Mononuclear cell (primary cell): ENCODE results near the gene NALCN. TPM values are rescaled to one million over a fixed set of nuclear protein-coding genes. Genes with fewer than 3 reads are reported as not detected.

ENCODE experiments used
- H3K27me3 ChIP-seq: 2 replicates; pipeline ENCODE4 v1.6.0; 2011; ENCODE audit warnings: low read length, control low read depth; ENCODE audit not compliant: insufficient read depth
- H3K4me1 ChIP-seq: 2 replicates; pipeline ENCODE4 v1.5.1; 2011; ENCODE audit warnings: mild to moderate bottlenecking, low read length, control low read depth; ENCODE audit not compliant: insufficient read depth
- H3K4me3 ChIP-seq: 2 replicates; pipeline ENCODE4 v1.5.1; 2011; ENCODE audit warnings: mild to moderate bottlenecking, low read length, moderate library complexity
- H3K9me3 ChIP-seq: 2 replicates; pipeline ENCODE4 v1.5.1; 2011; ENCODE audit warnings: low read depth, mild to moderate bottlenecking, control low read depth, low read length
- total RNA-seq: library from RNA; depleted of rRNA; stranded (reverse); fragments of >200 nt; gene quantifications from one replicate; pipeline ENCODE4 v1.2.3, GENCODE V29; 2012

NALCN gene
- total RNA-seq, 1 donor: not detected

DNA sequence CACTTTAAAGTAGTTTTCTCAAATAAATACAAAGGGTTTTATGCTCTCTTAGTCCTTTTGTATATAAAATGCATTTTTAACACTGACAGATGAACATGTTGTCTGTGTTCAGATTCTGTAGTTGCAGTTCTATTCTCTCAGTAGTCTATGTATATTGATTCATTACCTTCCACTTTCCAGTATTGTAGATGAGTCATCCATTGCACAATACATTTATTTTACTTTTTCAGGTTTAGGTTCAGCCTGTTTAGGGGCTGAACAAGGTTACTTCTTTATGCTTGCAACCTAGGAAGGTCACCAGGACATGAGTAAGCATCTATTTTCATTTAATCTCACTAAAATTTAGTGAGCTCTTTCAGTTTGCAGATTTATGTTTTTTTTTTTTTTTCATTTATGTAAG lies 173.6 kb downstream of the NALCN start:
- Histone ChIP-seq H3K27me3 (no peaks in the 10 kb centered on the region), H3K4me3 (no peak overlapping the region), H3K9me3 (no peaks in the 10 kb centered on the region), H3K4me1 (no peaks in the 10 kb centered on the region)

GRCh38 chr13:101238555-101238954 lies 177.8 kb downstream of the NALCN start:
- Histone ChIP-seq H3K4me1 (no peaks in the 10 kb centered on the region), H3K4me3 (no peak overlapping the region), H3K27me3 (no peaks in the 10 kb centered on the region), H3K9me3 (no peaks in the 10 kb centered on the region)

- Histone ChIP-seq H3K4me3 (no peak overlapping the region), H3K27me3 (no peaks in the 10 kb centered on the region), H3K4me1 (no peaks in the 10 kb centered on the region), H3K9me3 (no peaks in the 10 kb centered on the region)
Observed at GRCh38 chr13:101231751-101232428, 184.4 kb downstream of the NALCN start.

GRCh38 chr13:101230271-101230890 lies 185.9 kb downstream of the NALCN start:
- Histone ChIP-seq H3K4me3 (no peak overlapping the region), H3K9me3 (no peaks in the 10 kb centered on the region), H3K4me1 (no peaks in the 10 kb centered on the region), H3K27me3 (no peaks in the 10 kb centered on the region)

- Histone ChIP-seq H3K9me3 (no peaks in the 10 kb centered on the region), H3K4me3 (no peak overlapping the region), H3K4me1 (no peaks in the 10 kb centered on the region), H3K27me3 (no peaks in the 10 kb centered on the region)
Observed at GRCh38 chr13:101219609-101220265, 196.6 kb downstream of the NALCN start.

- no peak overlapping the region for H3K4me3 ChIP-seq
- H3K4me1 ChIP-seq: no peaks in the 10 kb centered on the region
- no peaks in the 10 kb centered on the region for H3K27me3 ChIP-seq
- no peaks in the 10 kb centered on the region for H3K9me3 ChIP-seq
Observed at GRCh38 chr13:101218484-101218883, 197.8 kb downstream of the NALCN start.

DNA sequence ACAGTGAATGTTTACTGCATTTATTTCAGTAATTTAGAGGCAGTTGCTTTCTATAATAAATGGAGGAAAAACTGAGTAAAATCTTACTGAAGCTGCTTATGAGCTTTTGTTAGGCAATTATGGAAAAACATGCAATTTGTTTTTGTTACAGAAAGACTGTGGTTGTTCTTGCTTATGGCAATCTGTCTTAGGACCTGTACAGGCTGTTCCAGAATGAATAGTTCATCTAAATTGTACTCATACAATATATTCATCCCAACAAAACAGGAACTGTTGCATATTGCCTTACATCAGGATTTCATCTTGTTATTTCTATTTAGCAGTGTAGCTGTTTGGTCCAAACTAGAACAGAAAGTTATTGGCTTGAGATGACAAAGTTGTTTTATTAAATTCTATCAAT lies 199.2 kb downstream of the NALCN start:
- H3K9me3 ChIP-seq: no peaks in the 10 kb centered on the region
- no peak overlapping the region for H3K4me3 ChIP-seq
- no peaks in the 10 kb centered on the region for H3K4me1 ChIP-seq
- H3K27me3 ChIP-seq: no peaks in the 10 kb centered on the region

DNA sequence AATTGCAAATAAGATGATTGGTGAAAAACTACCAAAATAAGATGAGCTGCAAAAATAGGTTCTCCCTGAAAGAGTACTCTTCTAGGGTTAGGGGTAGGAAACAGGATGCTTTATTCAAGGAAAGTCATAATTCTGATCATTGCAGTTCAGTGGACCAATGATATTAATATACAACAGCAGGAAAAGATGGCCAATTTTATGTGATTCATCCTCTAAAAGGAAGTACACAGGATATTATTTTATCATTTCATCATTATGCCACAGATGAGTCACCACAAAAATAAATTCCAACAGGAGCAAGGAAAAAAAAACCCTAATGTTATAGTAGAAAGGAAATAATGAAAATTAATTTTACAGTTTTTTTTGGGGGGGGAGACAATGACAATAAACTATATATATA lies 205.0 kb downstream of the NALCN start:
- no peaks in the 10 kb centered on the region for H3K9me3 ChIP-seq
- no peaks in the 10 kb centered on the region for H3K27me3 ChIP-seq
- no peak overlapping the region for H3K4me3 ChIP-seq
- no peaks in the 10 kb centered on the region for H3K4me1 ChIP-seq

DNA sequence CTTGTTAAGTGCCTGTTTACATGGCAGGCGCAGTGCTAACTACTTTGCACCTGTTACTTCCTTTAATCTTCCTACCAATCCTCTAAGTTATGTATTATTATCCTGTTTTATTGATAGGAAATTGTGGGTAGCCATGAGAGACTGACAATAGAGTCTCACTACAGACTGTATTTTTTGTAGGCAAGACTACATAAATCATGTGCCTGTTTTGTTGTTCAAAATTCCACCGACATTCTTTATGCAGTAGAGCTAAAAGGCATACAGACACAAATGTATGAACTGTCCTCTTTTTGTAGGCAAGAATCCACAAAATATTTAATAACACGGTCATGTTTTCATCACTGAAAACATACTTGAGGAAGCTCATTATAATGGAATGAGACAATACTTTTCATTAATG lies 205.5 kb downstream of the NALCN start:
- Histone ChIP-seq H3K4me1 (no peaks in the 10 kb centered on the region), H3K4me3 (no peak overlapping the region), H3K27me3 (no peaks in the 10 kb centered on the region), H3K9me3 (no peaks in the 10 kb centered on the region)

DNA sequence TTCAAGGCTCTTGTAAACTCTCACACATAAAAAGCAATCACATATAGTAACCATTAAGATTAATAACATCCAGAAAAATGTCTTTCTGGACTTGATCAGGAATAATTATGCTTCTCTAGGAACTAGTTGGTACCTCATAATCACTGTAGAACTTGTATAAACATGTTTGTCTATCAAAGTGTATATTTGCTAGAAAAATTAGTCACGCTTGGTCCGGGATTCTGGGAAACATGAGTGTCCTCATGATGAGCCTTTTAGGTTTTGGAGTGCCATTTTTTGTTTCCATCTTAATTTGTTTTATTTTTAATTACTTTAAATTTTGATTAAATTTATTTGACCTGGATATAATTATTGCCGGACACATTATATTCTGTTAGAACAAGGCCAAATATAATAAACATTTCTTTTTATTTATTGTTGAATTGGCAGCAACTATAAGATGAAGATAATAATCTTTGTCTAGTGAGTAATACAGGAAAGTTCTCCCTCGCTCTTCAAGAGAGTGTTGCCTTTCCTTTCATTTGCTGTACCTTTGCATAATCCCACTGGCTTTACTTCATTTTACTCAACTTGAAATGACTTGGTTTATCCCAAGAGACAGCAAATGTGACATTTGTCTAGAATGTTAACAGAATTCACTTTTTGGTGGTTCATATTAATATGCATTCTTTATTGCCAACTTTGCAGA lies 207.0 kb downstream of the NALCN start:
- H3K4me1 ChIP-seq: no peaks in the 10 kb centered on the region
- no peak overlapping the region for H3K4me3 ChIP-seq
- no peaks in the 10 kb centered on the region for H3K27me3 ChIP-seq
- H3K9me3 ChIP-seq: no peaks in the 10 kb centered on the region

- Histone ChIP-seq H3K27me3 (no peaks in the 10 kb centered on the region), H3K4me3 (no peak overlapping the region), H3K9me3 (no peaks in the 10 kb centered on the region), H3K4me1 (no peaks in the 10 kb centered on the region)
Observed at GRCh38 chr13:101205408-101205807, 210.9 kb downstream of the NALCN start.

DNA sequence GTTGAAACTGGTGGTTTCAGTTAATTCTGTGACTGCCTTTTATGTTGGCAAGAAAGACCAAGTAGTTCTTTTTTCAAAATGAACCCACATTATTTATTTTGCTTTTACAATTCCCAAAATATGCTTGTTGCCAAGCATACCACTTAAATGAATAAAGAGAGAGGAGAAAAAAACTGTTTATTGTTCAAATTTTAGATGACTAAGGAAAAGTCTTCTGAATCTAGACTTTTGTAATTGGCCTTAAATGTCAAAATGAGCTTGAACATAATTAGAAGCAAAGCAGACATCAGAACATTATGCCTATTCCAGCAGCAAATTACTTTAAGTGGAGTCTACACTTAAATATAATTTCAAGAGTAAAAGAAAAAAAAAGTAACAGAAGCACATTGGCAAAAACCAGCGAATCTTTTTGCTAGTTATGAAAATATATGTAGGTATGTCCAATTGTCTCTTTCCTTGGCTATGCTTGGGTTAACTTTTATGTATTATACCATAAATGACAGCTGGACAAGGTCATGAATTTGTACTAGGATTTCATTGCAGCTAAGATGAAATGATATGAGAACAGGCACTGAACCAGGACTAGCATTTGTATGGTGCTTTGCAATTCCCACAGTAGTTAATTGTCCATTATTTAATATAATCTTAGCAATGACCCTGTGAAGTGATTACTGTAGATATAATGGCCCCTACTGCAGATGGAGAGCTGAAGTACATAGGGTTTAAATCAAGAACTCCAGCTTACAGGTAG lies 211.9 kb downstream of the NALCN start:
- Histone ChIP-seq H3K4me1 (no peaks in the 10 kb centered on the region), H3K9me3 (no peaks in the 10 kb centered on the region), H3K4me3 (no peak overlapping the region), H3K27me3 (no peaks in the 10 kb centered on the region)

GRCh38 chr13:101202590-101202989 lies 213.7 kb downstream of the NALCN start:
- Histone ChIP-seq H3K9me3 (no peaks in the 10 kb centered on the region), H3K27me3 (no peaks in the 10 kb centered on the region), H3K4me1 (no peaks in the 10 kb centered on the region), H3K4me3 (no peak overlapping the region)

DNA sequence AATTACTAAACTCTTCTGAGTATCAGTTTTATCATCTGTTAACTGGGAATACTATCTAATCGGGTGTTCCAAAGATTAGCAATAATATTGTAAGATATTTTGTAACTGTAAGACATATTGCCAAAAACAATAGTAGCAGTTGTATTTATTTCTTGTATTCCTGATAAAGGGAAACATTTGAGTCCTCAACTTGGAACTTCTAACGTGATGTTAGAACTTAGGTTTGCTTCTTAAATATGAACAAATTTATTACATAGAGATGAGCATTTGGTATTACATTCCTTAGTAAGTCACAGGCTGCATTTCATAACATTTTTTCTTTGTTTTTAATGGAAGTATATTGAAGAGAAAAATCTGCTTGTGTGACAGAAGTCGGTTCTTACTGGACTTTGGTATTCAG lies 225.3 kb downstream of the NALCN start:
- no peak overlapping the region for H3K4me3 ChIP-seq
- H3K9me3 ChIP-seq: no peaks in the 10 kb centered on the region
- H3K27me3 ChIP-seq: no peaks in the 10 kb centered on the region
- no peaks in the 10 kb centered on the region for H3K4me1 ChIP-seq

- H3K27me3 ChIP-seq: no peaks in the 10 kb centered on the region
- H3K4me3 ChIP-seq: no peak overlapping the region
- H3K9me3 ChIP-seq: no peaks in the 10 kb centered on the region
- H3K4me1 ChIP-seq: no peaks in the 10 kb centered on the region
Observed at GRCh38 chr13:101190337-101190736, 226.0 kb downstream of the NALCN start.
